Subcutaneous abdominal adipose tissue (tissue), 5 donors: ENCODE data around the gene CCDC24.

ENCODE experiments used
- H3K27ac ChIP-seq: one replicate; pipeline ENCODE4 v1.7.0; 2013; ENCODE audit warnings: low read depth, mild to moderate bottlenecking, inconsistent platforms, low read length, moderate library complexity
- H3K27me3 ChIP-seq, 5 donors: one replicate each; pipeline ENCODE4 v1.7.0; 2013; ENCODE audit warnings: low read length in 5 of 5, inconsistent platforms in 1 of 5; ENCODE audit not compliant: control insufficient read depth in 5 of 5, insufficient read depth in 4 of 5
- H3K36me3 ChIP-seq, 5 donors: one replicate each; pipeline ENCODE4 v1.7.0; 2013; ENCODE audit warnings: low read length in 5 of 5; ENCODE audit not compliant: control insufficient read depth in 5 of 5, insufficient read depth in 5 of 5
- H3K4me1 ChIP-seq, 5 donors: one replicate each; pipeline ENCODE4 v1.7.0; 2013; ENCODE audit warnings: low read length in 5 of 5, mild to moderate bottlenecking in 3 of 5, moderate library complexity in 1 of 5; ENCODE audit not compliant: control insufficient read depth in 5 of 5, insufficient read depth in 5 of 5
- H3K4me3 ChIP-seq, 5 donors: one replicate each; pipeline ENCODE4 v1.7.0; 2013; ENCODE audit warnings: low read length in 5 of 5, low read depth in 1 of 5
- H3K9ac ChIP-seq, 5 donors: one replicate each; pipeline ENCODE4 v1.7.0; 2013; ENCODE audit warnings: low read length in 5 of 5, mild to moderate bottlenecking in 4 of 5, moderate library complexity in 3 of 5
- H3K9me3 ChIP-seq, 5 donors: one replicate each; pipeline ENCODE4 v1.7.0; 2013; ENCODE audit warnings: low read length in 5 of 5; ENCODE audit not compliant: control insufficient read depth in 5 of 5
- donor health status: healthy.
- donor health status: healthy.
- donor health status: healthy.
- donor health status: healthy.
- donor health status: healthy.

Gene CCDC24

DNA sequence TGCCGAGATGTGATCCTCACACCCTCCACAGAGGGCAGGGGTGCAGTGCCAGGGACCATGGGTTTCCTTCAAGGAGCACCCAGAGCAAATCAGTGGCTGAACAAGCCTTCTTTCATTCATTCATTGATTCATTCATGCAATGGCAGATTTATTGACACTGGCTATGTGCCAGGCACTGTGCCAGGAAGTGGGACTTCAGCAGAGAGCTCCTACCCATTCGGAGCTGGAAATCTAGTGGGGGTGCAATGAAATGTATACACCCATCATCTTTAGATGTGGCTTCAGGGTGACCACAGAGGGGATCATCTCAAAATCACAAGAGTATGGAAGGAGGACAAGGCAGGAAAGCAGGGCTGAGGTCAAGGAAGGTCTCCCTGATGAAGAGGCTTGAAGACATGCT, 21.0 kb downstream of the CCDC24 start:
- no peaks in the 10 kb centered on the region for H3K4me1 ChIP-seq

GRCh38 chr1:44012941-44013609, 21.7 kb downstream of the CCDC24 start:
- no peak overlapping the region for H3K9ac ChIP-seq
- H3K9me3 ChIP-seq = no peaks in the 10 kb centered on the region
- H3K27me3 ChIP-seq = peaks cover 0 to 13% (median 4%) of the 10 kb centered on the region in 5 donors
- H3K4me3 ChIP-seq = no peak overlapping the region
- H3K36me3 ChIP-seq = no peaks in the 10 kb centered on the region
- no peaks in the 10 kb centered on the region for H3K4me1 ChIP-seq
- no peak overlapping the region for H3K27ac ChIP-seq

More for the DNA sequence above, 21.0 kb downstream of the CCDC24 start:
- H3K27ac ChIP-seq = no peak overlapping the region
- H3K4me3 ChIP-seq = no peak overlapping the region
- no peaks in the 10 kb centered on the region for H3K9me3 ChIP-seq
- no peaks in the 10 kb centered on the region for H3K36me3 ChIP-seq
- no peak overlapping the region for H3K9ac ChIP-seq
- peaks cover 0 to 10% (median 4%) of the 10 kb centered on the region in 5 donors for H3K27me3 ChIP-seq

DNA sequence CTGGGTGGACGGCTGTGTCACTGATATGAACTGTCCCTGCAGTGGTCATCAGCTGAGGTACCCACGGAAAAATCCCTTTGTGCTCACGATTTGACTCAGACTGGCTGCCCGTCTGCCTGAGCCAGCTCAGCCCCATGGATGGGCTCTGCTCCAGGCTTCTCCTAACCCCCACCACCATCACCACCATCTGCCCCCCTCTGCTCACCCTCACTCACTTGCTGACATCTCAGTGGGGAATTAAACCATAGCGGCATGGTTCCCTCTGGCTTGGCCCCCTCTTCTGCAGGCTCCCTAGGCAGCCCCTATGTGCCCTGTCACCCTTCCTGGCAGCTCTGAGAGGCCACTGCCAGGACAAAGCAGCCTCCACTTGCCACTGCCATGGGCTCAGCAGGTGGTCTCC, 22.6 kb downstream of the CCDC24 start:
- Histone ChIP-seq H3K9me3 (no peaks in the 10 kb centered on the region), H3K27me3 (peaks cover 0 to 13% (median 4%) of the 10 kb centered on the region in 5 donors), H3K4me1 (no peaks in the 10 kb centered on the region), H3K36me3 (no peaks in the 10 kb centered on the region), H3K9ac (no peak overlapping the region), H3K27ac (no peak overlapping the region), H3K4me3 (no peak overlapping the region)

DNA sequence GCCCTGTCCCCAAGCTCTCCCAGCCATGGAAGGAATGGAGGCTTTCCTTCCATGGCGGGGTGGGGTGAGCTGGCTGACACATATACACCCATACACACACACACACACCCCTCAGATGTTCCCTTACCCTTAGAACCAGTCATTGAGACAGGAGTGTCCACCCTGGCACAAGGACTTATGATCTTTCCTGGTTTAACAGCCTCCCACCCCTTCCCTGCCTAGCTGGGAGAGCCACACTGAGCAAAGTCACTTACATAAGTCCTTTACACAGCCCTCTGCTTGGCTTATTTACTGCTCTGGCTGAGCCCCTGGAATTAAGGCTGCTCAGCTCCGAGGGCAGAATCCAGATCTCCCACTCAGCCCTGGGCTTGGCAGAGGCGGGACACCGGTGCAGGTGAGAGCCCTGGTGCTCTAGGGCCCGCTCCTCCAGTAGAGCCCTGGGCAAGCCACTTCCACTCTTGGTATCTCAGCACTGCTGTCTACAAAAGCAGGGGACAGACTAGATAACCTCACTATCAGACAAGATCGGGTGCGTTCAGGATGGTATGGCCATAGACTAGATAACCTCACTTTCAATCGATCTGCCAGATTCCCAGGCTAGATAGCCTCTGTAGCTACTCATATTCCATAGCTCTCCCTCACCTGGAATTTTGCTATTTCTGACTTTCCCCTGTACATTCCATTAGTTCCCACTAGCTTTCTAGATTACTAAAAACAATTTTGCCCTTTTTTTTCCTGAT, 23.1 kb downstream of the CCDC24 start:
- H3K4me1 ChIP-seq = no peaks in the 10 kb centered on the region
- H3K36me3 ChIP-seq = no peaks in the 10 kb centered on the region
- no peak overlapping the region for H3K27ac ChIP-seq
- no peak overlapping the region for H3K9ac ChIP-seq
- H3K9me3 ChIP-seq = no peaks in the 10 kb centered on the region
- H3K27me3 ChIP-seq = peaks cover 0 to 13% (median 4%) of the 10 kb centered on the region in 5 donors
- H3K4me3 ChIP-seq = no peak overlapping the region

GRCh38 chr1:44015206-44015605, 23.8 kb downstream of the CCDC24 start:
- no peak overlapping the region for H3K9ac ChIP-seq
- H3K27ac ChIP-seq = no peak overlapping the region

GRCh38 chr1:44016041-44016889, 24.9 kb downstream of the CCDC24 start:
- Histone ChIP-seq H3K36me3 (no peaks in the 10 kb centered on the region), H3K9ac (no peak overlapping the region), H3K9me3 (no peaks in the 10 kb centered on the region), H3K27me3 (peaks cover 0 to 13% (median 4%) of the 10 kb centered on the region in 5 donors), H3K27ac (no peak overlapping the region), H3K4me3 (no peak overlapping the region), H3K4me1 (no peaks in the 10 kb centered on the region)

More at GRCh38 chr1:44015206-44015605, 23.8 kb downstream of the CCDC24 start:
- Histone ChIP-seq H3K4me1 (no peaks in the 10 kb centered on the region), H3K4me3 (no peak overlapping the region), H3K9me3 (no peaks in the 10 kb centered on the region), H3K27me3 (peaks cover 0 to 13% (median 4%) of the 10 kb centered on the region in 5 donors), H3K36me3 (no peaks in the 10 kb centered on the region)

- no peaks in the 10 kb centered on the region for H3K9me3 ChIP-seq
- H3K27ac ChIP-seq = no peak overlapping the region
- H3K27me3 ChIP-seq = peaks cover 0 to 13% (median 4%) of the 10 kb centered on the region in 5 donors
- no peak overlapping the region for H3K4me3 ChIP-seq
- no peaks in the 10 kb centered on the region for H3K36me3 ChIP-seq
- H3K9ac ChIP-seq = no peak overlapping the region
- no peaks in the 10 kb centered on the region for H3K4me1 ChIP-seq
These were observed 25.5 kb downstream of the CCDC24 start for GRCh38 chr1:44016890-44017400.

- Histone ChIP-seq H3K4me3 (no peak overlapping the region), H3K36me3 (no peaks in the 10 kb centered on the region), H3K27me3 (peaks cover 0 to 13% (median 0%) of the 10 kb centered on the region in 5 donors), H3K9me3 (no peaks in the 10 kb centered on the region), H3K4me1 (no peaks in the 10 kb centered on the region), H3K27ac (no peak overlapping the region), H3K9ac (no peak overlapping the region)
These were observed 28.1 kb downstream of the CCDC24 start for GRCh38 chr1:44019466-44019948.

DNA sequence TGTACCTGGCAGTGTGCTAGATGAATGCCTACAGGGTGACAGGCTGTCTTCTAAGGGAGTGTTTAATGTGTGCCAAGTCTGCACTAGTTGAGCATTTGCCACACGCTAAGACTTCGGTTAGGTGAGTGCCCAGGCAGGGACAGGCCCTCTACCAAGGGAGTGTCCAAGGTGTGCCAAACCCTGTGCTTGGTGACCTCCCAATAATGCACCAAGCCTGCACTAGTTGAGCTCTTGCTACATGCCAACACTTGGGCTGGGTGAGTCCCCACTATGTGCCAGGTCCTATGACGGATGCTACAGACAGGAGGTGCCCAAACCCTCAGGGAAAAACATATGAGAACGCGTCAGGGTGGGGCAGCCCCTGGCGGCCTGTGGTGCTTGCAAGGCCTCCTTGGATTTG, 29.1 kb downstream of the CCDC24 start:
- H3K36me3 ChIP-seq = no peaks in the 10 kb centered on the region
- no peak overlapping the region for H3K4me3 ChIP-seq
- H3K27me3 ChIP-seq = peaks cover 0 to 13% (median 0%) of the 10 kb centered on the region in 5 donors
- no peaks in the 10 kb centered on the region for H3K9me3 ChIP-seq
- no peak overlapping the region for H3K27ac ChIP-seq
- H3K9ac ChIP-seq = no peak overlapping the region
- H3K4me1 ChIP-seq = no peaks in the 10 kb centered on the region
